Retinal pigment epithelial cell (primary cell): Measurements from ENCODE around the gene TUSC1.

Experiments used
- DNase-seq: peaks from one replicate; pipeline ENCODE4 v3.0.0-alpha.2; 2010; ENCODE audit warnings: low read depth
- H3K4me3 ChIP-seq: 2 replicates; pipeline ENCODE4 v1.5.1; 2011; ENCODE audit warnings: mild to moderate bottlenecking, low read length, control low read depth, moderate library complexity
- CTCF ChIP-seq: conservative IDR thresholded peaks from 2 replicates; pipeline ENCODE4 v1.5.1; 2011; ENCODE audit warnings: low read depth, low read length, control low read depth, inconsistent platforms

The TUSC1 gene

GRCh38 chr9:25678147-25678666 lies at the start of gene TUSC1:
Gene TUSC1 (minus strand): TSS chr9:25678444. CDS start chr9:25678312, 132 bp downstream.
- DNase-seq: no peak
- TF ChIP-seq CTCF: no peak
- H3K4me3 ChIP-seq: peak within 1 kb of the TSS; percentile 63

- H3K4me3 ChIP-seq: no peak overlapping the region
- no peak for TF ChIP-seq CTCF
- DNase-seq: no peak
Measured at GRCh38 chr9:25726871-25727410, 48.7 kb upstream of the TUSC1 start.

- no peak for DNase-seq
- no peak overlapping the region for H3K4me3 ChIP-seq
- TF ChIP-seq CTCF: no peak
Measured at GRCh38 chr9:25724424-25724823, 46.2 kb upstream of the TUSC1 start.

GRCh38 chr9:25716220-25716872 lies 38.1 kb upstream of the TUSC1 start:
- peak; percentile 81 for TF ChIP-seq CTCF
- no peak overlapping the region for H3K4me3 ChIP-seq
- DNase-seq: peak; percentile 39

- H3K4me3 ChIP-seq: no peak overlapping the region
- DNase-seq: no peak
- TF ChIP-seq CTCF: no peak
Measured at GRCh38 chr9:25709941-25710340, 31.7 kb upstream of the TUSC1 start.

- TF ChIP-seq CTCF: no peak
- no peak for DNase-seq
- H3K4me3 ChIP-seq: no peak overlapping the region
Measured at GRCh38 chr9:25704800-25705199, 26.6 kb upstream of the TUSC1 start.
